GM18907 (cell line): Measurements from ENCODE around the gene LPP.
A peak's percentile ranks its signal among the peaks of the same experiment; 100 is the strongest.

ENCODE experiments used
- ATAC-seq: cut with Tn5 transposase; IDR thresholded peaks from one replicate; pipeline ENCODE4 v1.9.1; 2021; ENCODE audit warnings: mild to moderate bottlenecking, moderate library complexity; ENCODE audit not compliant: unreplicated experiment

Gene LPP

DNA sequence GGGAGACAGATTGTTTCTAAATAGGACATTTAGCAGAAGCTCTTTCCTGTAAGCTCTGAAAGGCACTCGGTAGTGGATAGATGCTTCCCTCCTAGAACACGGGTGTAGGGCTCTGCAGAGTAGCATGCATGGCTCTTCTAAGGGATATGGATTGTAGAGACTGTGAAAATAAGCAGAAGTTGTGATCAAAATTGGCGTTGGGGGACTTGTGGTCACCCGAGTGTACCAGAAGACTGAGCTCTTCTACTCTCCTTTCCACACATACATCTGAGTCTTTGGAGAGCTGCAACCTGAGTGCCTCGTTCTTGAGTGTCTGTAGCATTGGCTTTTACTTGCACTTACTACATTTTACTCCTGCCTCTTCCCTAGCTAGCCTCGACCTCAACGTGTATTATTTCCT, 197.7 kb downstream of the LPP start:
- no peak for ATAC-seq

DNA sequence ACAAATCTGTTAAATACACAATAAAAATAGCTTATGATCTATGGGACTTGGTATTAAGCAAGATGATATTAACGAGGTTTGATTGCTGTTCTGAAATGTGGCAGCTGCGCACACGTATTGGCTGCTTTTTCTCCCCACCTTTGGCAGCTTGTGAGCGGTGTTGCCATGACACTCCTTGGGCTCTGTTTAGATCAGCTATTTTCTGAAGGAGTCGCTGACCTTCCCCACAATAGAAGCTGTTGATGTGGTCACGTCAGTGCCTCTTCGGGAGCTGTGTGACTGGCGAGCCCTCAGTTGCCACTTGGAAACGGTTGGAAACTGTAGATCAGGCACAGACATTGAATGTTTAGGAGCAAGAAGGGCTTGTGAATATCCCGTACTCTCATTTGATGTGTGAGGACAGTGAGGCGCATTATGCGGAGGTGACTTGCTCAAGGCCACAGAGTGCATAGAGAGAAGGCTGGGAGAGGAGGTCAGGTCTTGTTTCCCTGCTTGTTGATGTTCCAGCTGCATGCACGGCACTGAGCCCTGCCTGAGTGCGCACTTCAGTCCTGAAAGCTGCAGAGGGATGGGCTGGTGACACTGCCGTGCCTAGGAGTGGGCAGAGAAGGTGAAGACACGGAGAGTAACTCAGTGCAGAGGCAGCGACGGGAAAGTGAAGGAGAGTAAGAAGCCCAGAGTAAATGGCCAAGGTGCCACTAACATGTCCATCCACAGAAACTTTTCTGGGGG, 198.4 kb downstream of the LPP start:
- ATAC-seq, result no peak

DNA sequence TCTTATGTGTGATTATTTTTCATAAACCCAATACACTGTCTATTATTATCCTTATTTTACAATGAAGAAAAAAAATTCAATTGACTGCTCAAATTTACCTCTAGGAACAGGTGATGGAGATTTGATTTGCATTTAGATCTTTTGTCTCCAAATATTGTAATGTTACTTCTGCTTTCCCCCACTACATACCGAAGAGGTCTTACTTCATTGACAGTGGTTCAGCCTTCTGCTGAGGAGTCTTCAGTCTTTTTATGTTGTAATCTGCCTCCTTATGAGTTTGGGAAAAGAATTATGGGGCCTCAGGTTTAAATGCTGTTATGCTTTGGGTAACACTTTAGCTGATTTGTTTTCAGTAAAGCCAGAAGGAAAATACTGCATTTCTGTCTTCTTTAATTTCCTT, 199.5 kb downstream of the LPP start:
- ATAC-seq, result no peak

- ATAC-seq, result no peak
These were observed 205.0 kb downstream of the LPP start for GRCh38 chr3:188358787-188359493.

DNA sequence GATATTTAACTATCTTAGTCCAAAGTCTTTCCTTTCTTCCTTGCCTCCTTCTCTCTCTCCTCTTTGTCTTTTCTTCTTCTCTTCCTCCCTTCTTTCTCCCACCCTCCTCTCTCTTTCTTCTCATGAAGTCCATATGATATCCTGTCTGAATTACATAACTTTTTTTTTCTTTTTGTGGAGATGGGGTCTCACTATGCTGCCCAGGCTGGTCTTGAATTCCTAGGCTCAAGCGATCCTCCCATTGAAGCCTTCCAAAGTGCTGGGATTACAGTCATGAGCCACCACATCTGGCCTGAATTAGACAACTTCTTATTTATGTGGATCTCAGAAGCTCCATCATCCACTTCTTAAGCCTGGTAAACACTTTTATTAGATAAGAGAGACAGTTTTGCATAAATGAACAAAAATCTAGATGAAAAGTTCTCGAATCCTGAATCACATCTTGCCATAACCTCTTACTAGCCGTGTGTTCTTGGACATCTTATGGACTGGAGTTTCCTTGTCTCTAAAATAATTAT, 206.5 kb downstream of the LPP start:
- no peak for ATAC-seq

GRCh38 chr3:188361888-188362287, 207.9 kb downstream of the LPP start:
- ATAC-seq, result no peak

- no peak for ATAC-seq
These were observed 208.5 kb downstream of the LPP start for GRCh38 chr3:188362405-188362831.

DNA sequence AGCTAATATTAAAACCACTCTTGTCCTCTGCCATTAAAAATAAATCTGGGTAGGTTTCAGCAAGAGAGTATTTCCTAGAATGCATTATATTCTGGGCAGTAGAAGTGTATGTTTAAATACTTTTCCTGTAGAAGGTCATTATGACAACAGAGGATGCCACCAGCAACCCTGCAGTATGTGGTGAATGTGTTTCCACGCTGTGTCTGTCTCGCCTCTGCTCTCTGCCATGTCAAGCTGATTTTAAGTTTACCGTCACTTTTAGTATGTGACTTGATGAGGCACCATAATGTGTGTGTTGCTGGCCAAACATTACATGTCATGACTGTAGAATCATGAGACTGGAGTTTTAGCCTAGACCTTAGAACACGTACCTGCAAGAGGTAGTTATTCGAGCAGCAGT, 211.2 kb downstream of the LPP start:
- no peak for ATAC-seq

DNA sequence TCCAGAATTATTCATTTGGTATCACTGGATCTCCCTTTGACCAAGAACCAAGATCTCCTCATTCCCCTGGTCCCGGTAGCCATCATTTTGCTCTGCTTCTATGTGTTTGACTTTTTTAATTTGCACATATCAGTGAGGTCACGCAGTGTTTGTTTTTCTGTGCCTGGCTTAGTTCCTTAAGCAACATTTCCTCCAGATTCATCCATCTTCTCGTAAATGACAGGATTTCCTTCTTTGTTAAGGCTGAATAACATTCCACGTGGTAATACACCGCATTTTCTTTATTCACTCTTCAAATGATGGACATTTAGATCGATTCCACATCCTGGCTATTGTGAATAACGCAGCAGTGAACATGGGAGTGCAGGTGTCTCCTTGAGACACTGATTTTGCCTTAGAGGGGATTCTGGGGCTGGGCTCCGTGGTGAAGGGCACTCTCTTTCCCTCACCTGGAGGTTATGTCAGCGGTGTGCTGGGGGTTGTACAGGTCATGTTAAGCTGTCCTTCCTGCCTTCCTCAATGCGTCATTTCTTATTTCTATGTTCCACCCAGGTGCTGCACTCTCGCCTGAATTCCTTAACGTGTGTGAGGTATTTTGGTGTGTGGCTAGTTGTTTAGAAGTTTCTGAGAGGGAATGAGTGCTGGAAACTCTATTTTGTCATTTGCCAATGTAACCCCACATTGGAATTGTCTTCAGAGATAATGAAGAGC, 212.2 kb downstream of the LPP start:
- no peak for ATAC-seq

- ATAC-seq, result no peak
These were observed 213.7 kb downstream of the LPP start for GRCh38 chr3:188367678-188368077.

DNA sequence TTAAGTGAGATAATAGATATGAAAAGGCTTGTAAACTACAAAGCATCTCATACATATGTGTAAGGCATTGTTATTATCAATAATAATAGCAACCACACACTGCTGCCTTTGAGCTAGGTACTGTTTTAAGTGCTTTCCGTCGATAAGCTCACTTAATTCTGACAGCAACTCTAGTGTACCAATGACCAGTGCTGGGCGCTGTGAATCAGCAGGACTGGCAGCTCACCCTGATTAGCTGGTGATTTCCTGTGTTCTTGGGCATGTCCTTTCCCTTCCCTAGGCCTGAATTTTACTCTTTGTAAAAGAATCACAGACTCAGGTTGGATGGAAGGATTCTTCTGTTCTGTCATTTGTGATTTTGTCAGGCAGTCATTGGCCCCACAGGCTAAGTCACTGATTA, 215.6 kb downstream of the LPP start:
- no peak for ATAC-seq

GRCh38 chr3:188370081-188370830, 216.3 kb downstream of the LPP start:
- ATAC-seq, result no peak

DNA sequence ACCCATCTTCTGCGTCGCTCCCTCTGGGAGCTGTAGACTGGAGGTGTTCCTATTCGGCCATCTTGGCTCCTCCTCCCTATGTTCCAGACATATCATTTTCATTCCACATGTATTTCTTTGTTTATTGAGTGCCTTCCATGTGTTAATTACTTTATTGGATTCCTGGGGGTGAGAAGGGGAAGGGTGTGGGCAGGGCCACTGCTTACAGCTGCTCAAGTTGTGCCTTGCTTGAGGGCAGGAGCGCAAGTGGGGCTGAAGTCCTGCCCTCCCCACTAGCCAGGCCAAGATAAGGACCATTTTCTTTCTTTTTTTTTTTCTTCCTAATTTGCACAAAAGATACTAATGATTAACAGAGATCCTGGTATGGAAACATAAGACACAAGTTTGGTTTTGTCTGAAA, 224.8 kb downstream of the LPP start:
- ATAC-seq, result no peak

DNA sequence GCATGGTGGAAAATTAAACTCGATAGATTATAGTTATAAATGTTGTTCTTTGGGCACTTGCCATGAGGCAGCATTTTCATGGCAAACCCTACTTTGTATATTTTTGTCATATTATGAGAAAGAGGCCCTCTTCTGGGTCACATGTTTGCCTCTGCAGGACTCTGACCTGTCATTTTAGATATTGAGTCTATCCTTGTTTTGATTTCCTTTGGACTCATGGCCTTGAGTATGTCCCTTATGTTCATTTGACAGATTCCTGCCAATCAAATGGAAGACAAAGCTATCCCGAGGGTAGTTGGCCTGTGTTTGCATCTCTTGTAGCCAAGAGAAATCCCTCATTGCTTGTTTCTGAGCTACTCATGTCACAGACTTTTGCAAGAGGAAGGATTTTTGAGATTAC, 226.3 kb downstream of the LPP start:
- ATAC-seq, result no peak

DNA sequence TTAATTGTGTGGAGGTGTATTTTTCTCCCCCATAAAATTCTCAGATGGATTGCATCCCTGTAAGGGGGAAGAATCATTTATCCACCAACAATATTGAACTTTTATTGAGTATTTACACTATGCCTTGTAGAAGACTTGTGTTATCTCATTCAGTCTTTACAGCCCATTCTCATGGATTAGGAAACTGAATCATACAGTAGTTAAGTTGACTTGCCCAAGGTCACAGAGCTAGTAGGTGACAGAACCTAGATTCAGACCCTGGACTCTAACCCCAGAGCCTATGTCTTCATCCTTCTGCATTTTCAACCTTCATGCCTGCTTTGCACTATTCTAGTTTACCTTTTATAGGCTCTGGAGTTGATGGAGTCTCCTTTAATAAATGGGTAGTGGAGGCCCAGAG, 226.8 kb downstream of the LPP start:
- no peak for ATAC-seq

DNA sequence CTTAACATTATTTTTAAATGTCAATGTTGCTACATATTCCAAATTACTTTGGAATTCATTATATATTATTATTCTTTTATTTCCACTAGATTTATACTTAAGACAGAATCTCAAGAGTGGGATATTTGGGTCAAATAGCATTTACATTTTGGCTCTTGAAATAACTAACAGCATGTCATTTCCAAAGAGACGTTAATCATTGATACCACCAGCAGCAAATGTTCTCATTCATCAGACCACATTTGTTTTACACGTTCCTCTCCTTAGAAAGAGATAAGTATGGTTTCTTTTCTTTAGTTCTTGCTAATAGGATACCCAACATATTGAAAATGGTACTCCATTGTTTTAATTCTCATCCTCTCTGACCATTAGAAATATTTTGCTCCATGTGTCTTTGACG, 229.8 kb downstream of the LPP start:
- no peak for ATAC-seq

DNA sequence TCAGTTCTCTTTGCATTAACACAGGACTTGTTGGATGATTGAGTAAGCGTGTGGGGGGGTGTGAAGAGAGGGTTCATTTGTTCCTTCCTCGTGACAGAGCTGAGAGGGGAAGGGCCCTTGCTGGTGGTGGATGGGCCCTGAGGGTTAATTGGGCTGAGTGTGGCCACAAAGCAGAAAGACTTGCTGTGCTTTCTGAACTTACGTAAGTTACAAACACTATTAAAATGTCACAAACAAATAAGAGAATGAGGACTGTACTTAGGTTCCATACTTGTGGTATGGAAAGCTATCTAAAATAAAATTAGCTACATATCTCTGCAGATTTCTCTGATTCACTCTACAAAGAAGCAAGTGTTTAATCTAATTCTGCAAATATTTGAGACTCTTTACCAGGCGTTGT, 231.3 kb downstream of the LPP start:
- no peak for ATAC-seq

GRCh38 chr3:188389711-188390342, 235.9 kb downstream of the LPP start:
- peak; percentile 93 for ATAC-seq

GRCh38 chr3:188390343-188390718, 236.4 kb downstream of the LPP start:
- peak; percentile 30 for ATAC-seq

DNA sequence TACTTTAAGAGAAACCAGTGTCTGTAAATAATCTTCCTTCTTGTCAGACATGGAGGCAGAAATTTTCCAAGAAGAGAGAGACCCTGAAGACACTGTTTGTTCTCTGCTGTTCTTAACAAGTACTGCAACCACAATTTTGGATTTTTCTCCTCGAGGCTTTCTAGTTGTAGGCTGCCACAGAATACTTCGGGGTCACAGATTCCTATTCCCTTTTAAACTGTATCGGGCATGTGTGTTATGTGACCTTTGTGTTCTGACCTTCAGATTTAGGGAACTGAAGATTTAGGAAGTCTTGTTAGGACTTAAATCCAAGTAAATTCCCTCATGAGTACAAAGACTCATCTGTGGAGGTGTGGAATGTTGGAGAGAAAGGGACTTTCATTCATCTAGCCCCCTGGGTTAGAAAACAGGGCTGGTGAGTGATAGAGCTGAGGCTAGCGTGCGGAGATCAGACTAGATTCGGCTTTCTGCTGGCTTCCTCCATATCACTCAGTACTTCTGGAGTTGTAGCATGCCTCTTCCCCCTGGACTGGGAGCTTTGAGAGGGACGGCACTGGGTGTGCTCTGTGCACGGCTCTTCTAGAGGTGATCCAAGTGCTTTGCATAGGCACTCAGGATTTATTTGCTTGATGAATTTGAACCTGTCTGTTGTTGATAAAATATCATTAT, 237.0 kb downstream of the LPP start:
- no peak for ATAC-seq
